ENCODE data around the gene CEP68.

DNA sequence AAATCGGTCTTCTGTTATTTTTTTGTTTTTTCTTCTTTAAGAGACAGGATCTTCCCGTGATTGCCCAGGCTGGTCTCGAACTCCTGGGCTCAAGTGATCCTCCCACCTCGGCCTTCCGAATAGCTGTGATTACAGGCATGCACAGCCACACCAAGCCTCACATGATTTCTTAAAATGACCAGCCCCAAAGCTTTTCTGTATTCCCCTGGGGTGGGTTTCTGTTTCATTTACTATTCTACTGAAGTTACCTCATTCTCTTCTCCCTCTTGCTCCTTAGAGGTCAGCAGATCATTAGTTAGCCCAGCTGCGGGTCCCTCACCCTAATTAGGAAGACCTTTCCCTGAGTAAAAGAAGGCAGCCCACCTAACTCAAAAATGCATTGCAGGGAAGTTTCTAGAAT is 39.4 kb upstream of the CEP68 start:
- TF ChIP-seq, protein P1, sequence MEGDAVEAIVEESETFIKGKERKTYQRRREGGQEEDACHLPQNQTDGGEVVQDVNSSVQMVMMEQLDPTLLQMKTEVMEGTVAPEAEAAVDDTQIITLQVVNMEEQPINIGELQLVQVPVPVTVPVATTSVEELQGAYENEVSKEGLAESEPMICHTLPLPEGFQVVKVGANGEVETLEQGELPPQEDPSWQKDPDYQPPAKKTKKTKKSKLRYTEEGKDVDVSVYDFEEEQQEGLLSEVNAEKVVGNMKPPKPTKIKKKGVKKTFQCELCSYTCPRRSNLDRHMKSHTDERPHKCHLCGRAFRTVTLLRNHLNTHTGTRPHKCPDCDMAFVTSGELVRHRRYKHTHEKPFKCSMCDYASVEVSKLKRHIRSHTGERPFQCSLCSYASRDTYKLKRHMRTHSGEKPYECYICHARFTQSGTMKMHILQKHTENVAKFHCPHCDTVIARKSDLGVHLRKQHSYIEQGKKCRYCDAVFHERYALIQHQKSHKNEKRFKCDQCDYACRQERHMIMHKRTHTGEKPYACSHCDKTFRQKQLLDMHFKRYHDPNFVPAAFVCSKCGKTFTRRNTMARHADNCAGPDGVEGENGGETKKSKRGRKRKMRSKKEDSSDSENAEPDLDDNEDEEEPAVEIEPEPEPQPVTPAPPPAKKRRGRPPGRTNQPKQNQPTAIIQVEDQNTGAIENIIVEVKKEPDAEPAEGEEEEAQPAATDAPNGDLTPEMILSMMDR (IDR thresholded peaks at IDR 0.05): no peak
- TF ChIP-seq POLR2A (IDR thresholded peaks at IDR 0.05): no peak
